ENCODE measurements around the gene TNIP1.

The TNIP1 gene

GRCh38 chr5:151055336-151055735 is 25.5 kb downstream of the TNIP1 start:
- no peak for TF ChIP-seq CTCF (IDR thresholded peaks at IDR 0.05; ENCODE audit: insufficient read depth, low read length, poor library complexity, severe bottlenecking)
- Histone ChIP-seq H3K36me3 (ENCODE audit: control insufficient read depth, insufficient read depth, low read length) (peaks cover 63% of the 10 kb centered on the region), H3K4me3 (replicated peaks; ENCODE audit: low read depth, low read length) (no peak overlapping the region), H3K27me3 (replicated peaks; ENCODE audit: control insufficient read depth, insufficient read depth, low read length) (no peaks in the 10 kb centered on the region)
- no peak for DNase-seq (ENCODE audit: extremely low read depth, insufficient read length)

- TF ChIP-seq CTCF (IDR thresholded peaks at IDR 0.05; ENCODE audit: insufficient read depth, low read length, poor library complexity, severe bottlenecking), result no peak
- Histone ChIP-seq H3K27me3 (replicated peaks; ENCODE audit: control insufficient read depth, insufficient read depth, low read length) (no peaks in the 10 kb centered on the region), H3K36me3 (ENCODE audit: control insufficient read depth, insufficient read depth, low read length) (peaks cover 65% of the 10 kb centered on the region), H3K4me3 (replicated peaks; ENCODE audit: low read depth, low read length) (no peak overlapping the region)
- no peak for DNase-seq (ENCODE audit: extremely low read depth, insufficient read length)
Measured at GRCh38 chr5:151054709-151055108, 26.1 kb downstream of the TNIP1 start.

- Histone ChIP-seq H3K36me3 (ENCODE audit: control insufficient read depth, insufficient read depth, low read length) (peaks cover 67% of the 10 kb centered on the region), H3K27me3 (replicated peaks; ENCODE audit: control insufficient read depth, insufficient read depth, low read length) (no peaks in the 10 kb centered on the region), H3K4me3 (replicated peaks; ENCODE audit: low read depth, low read length) (no peak overlapping the region)
- TF ChIP-seq CTCF (IDR thresholded peaks at IDR 0.05; ENCODE audit: insufficient read depth, low read length, poor library complexity, severe bottlenecking), result no peak
- no peak for DNase-seq (ENCODE audit: extremely low read depth, insufficient read length)
Measured at GRCh38 chr5:151053796-151054462, 26.9 kb downstream of the TNIP1 start.

- Histone ChIP-seq H3K4me3 (replicated peaks; ENCODE audit: low read depth, low read length) (no peak overlapping the region), H3K27me3 (replicated peaks; ENCODE audit: control insufficient read depth, insufficient read depth, low read length) (no peaks in the 10 kb centered on the region), H3K36me3 (ENCODE audit: control insufficient read depth, insufficient read depth, low read length) (peaks cover 70% of the 10 kb centered on the region)
- no peak for TF ChIP-seq CTCF (IDR thresholded peaks at IDR 0.05; ENCODE audit: insufficient read depth, low read length, poor library complexity, severe bottlenecking)
- DNase-seq (ENCODE audit: extremely low read depth, insufficient read length), result no peak
Measured at GRCh38 chr5:151052836-151053235, 28.0 kb downstream of the TNIP1 start.

- H3K27me3 ChIP-seq (replicated peaks; ENCODE audit: control insufficient read depth, insufficient read depth, low read length), result no peaks in the 10 kb centered on the region
- peaks cover 71% of the 10 kb centered on the region for H3K36me3 ChIP-seq (ENCODE audit: control insufficient read depth, insufficient read depth, low read length)
- no peak for TF ChIP-seq CTCF (IDR thresholded peaks at IDR 0.05; ENCODE audit: insufficient read depth, low read length, poor library complexity, severe bottlenecking)
- no peak for DNase-seq (ENCODE audit: extremely low read depth, insufficient read length)
- no peak overlapping the region for H3K4me3 ChIP-seq (replicated peaks; ENCODE audit: low read depth, low read length)
Measured at GRCh38 chr5:151051931-151052608, 28.8 kb downstream of the TNIP1 start.
